GM13976 (cell line): ENCODE data around the gene KRTAP22-1.

ENCODE experiments used
- DNase-seq: peaks from one replicate; pipeline ENCODE4 v3.0.0; 2012; ENCODE audit warnings: low spot score
- in situ Hi-C: fragments of 300-500 bp; cut with MboI; formaldehyde crosslinking; loops from one replicate; pipeline ENCODE4 v1.12.0; 2022; ENCODE audit warnings: low sequenced_read_pairs, mixed read lengths, inconsistent platforms; ENCODE audit not compliant: unreplicated experiment
- TF ChIP-seq, protein P1 (sequence below): IDR thresholded peaks from 2 replicates; pipeline ENCODE4 v1.5.1; 2012; ENCODE audit warnings: borderline replicate concordance, mild to moderate bottlenecking; ENCODE audit not compliant: insufficient read depth; ENCODE audit errors: extremely low read depth, missing control alignments, control extremely low read depth

The KRTAP22-1 gene

DNA sequence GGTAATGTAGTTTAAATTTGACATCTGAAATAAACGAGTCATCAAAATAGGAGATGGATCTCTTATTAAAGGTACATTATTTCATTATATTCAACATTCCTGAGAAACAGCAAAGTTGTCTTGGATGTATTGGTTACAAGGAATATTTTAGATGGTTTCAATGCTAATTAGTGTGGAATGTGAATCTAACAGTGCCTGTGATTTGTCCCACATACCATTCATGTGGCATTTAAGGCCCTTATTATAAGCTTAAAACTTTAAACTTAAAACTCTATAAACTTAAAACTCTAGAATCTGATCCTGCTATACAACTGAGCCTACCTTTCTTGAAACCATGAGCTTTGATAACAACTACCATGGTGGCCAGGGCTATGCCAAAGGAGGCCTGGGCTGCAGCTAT, at the start of gene KRTAP22-1:
Gene KRTAP22-1, plus strand, starts transcription at position 301 of the 400 bp plus-strand sequence.
- no peak for DNase-seq
- in situ Hi-C loops = no loop called here
- TF ChIP-seq, protein P1, sequence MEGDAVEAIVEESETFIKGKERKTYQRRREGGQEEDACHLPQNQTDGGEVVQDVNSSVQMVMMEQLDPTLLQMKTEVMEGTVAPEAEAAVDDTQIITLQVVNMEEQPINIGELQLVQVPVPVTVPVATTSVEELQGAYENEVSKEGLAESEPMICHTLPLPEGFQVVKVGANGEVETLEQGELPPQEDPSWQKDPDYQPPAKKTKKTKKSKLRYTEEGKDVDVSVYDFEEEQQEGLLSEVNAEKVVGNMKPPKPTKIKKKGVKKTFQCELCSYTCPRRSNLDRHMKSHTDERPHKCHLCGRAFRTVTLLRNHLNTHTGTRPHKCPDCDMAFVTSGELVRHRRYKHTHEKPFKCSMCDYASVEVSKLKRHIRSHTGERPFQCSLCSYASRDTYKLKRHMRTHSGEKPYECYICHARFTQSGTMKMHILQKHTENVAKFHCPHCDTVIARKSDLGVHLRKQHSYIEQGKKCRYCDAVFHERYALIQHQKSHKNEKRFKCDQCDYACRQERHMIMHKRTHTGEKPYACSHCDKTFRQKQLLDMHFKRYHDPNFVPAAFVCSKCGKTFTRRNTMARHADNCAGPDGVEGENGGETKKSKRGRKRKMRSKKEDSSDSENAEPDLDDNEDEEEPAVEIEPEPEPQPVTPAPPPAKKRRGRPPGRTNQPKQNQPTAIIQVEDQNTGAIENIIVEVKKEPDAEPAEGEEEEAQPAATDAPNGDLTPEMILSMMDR = no peak

DNA sequence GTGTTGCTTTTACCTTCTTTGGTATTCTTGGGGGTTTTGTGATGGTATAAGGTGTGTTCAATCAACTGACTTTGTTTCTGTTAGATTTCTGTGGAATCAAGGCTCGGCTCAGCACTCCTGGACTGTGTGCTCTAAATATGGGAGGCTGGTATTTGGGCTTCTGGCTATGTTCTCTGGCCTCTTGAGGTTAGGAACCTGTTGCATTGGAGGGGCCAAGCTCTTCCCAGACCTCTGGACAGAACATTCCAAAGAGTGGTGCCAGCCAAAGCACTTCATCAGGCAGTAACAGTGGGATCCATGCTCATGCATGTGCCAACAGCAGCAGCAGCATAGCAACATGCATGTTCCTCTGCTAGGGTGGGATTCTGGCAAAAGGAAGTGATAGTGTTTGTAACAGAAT, 48.1 kb upstream of the KRTAP22-1 start:
- TF ChIP-seq, protein P1 = no peak
- no peak for DNase-seq
- in situ Hi-C loops = no loop called here

DNA sequence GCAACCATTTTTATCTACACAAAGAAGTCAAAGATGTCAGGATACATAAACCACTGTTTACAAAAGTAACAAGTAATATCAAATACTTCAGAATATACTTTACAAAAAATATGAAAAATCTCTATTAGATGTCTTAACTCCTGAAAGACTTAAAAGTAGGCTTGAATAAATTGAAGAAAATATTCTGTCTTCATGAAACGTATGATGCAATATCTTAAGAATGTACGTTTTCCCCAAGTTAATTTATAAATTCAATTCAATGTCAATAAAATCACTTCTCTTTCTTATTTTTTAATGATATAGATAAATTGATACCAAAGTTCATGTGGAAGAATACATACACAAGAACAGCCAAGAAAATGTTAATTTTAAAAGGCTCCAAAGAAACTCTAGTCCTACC, 45.8 kb upstream of the KRTAP22-1 start:
- DNase-seq = no peak
- TF ChIP-seq, protein P1 = no peak
- in situ Hi-C loops = no loop called here

DNA sequence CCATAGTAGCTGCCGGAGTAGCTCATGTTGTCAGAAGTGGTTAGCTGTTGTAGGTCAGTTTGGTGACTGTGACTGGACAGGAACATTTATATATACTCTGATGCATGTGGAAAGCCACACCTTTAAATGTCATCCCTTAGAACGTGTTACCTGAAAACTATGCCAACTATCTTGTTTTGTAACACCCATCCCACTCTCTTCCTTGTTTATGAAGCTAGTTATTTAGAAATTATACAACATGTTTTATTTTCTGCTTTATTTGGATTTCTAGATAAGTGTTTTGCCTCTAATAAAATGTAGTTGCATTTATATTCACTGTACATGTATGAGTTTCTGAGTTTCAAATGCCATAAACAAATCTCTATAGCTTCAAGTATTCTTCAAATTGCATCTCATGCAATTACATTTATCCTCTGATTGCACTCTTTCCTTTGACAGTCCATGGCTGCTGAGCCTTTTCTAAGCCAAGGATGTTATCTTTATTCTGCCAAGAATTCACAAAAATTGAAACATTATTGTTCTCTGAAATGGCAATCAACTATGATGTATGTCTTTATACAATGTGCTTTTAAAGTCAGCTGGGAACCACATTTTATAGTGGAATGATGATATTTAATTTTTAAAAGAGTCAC, 39.5 kb upstream of the KRTAP22-1 start, which contains the start of gene KRTAP19-7:
Gene KRTAP19-7, minus strand, starts transcription at position 51 of the 632 bp plus-strand sequence. Its CDS starts 25 bp downstream, at position 26.
- no peak for DNase-seq
- TF ChIP-seq, protein P1 = no peak
- in situ Hi-C loops = no loop called here

DNA sequence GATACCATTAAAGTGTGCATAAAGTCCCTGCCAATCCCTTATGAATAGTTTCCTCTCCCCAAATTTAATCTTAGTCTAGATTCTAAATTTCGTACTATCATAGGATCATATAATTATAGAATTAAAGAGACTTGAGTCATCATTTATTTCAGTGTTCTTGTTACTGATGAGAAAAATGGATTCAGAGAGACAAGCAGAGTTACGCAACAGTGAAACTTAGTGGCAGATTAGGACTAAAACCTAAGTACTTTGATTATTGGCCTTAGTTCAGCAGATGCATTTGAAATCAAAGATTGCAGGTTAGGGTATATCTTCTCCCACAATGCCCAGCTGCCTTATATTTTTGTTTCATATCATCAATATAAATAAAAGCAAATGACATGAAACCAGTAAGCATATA, 38.9 kb upstream of the KRTAP22-1 start:
- DNase-seq = no peak
- TF ChIP-seq, protein P1 = no peak
- in situ Hi-C loops = no loop called here

DNA sequence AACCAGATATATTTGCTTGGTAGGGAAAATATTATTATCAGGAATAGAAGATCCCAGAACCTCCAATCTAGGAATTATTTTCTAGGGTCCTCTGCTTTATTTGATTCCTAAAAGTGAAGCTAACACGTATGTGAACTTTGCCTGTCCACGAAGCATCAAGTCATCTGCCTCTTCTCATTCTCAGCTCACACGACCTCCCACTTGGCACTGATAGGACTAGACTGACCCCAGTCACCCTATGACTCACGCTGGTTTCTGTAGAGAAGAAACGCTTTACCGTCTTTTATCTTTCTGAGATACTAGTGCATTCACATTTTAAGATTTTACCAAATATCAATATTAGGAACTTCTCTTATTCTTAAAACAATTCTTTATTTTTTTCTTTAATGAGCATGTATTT, 37.8 kb upstream of the KRTAP22-1 start:
- in situ Hi-C loops = no loop called here
- TF ChIP-seq, protein P1 = no peak
- DNase-seq = no peak
